ENCODE results near the gene F11R.
"Not testable (repeated sequence)": the region's sequence is repeated elsewhere in the genome, so short reads cannot be mapped to it uniquely, and the experiment has no call there.

Gene F11R

GRCh38 chr1:160953030-160953429 lies 67.9 kb downstream of the F11R start:
- TF ChIP-seq CTCF (IDR thresholded peaks at IDR 0.05; ENCODE audit: borderline replicate concordance, insufficient read depth, low read depth, low read length), result no peak
- no peak overlapping the region for H3K4me3 ChIP-seq (ENCODE audit: low read depth, low read length)

- no peak for TF ChIP-seq CTCF (IDR thresholded peaks at IDR 0.05; ENCODE audit: borderline replicate concordance, insufficient read depth, low read depth, low read length)
- H3K4me3 ChIP-seq (ENCODE audit: low read depth, low read length), result no peak overlapping the region
These were observed 68.8 kb downstream of the F11R start for GRCh38 chr1:160952129-160952510.

GRCh38 chr1:160951443-160952128 lies 69.4 kb downstream of the F11R start:
- no peak overlapping the region for H3K4me3 ChIP-seq (ENCODE audit: low read depth, low read length)
- peak; percentile 79 for TF ChIP-seq CTCF (IDR thresholded peaks at IDR 0.05; ENCODE audit: borderline replicate concordance, insufficient read depth, low read depth, low read length)

DNA sequence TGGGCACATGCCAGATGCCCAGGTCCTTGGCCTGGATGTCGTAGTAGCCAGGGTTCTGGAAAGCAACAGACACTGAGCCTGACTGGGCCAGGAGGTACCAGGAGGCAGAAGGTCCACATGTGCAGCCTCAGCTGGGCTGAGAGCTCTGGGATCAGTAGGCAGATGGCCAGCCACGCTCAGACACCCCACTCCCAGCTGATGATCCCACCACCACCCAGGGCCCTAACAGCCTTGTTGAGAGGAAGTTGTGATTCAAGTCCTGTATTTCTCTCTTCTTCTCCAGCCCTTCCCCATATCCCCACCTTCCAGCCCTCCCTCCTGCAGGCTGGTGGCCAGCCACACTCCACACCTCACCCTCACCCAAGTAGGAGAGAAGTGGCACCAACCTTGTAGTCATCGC lies 70.3 kb downstream of the F11R start:
- no peak overlapping the region for H3K4me3 ChIP-seq (ENCODE audit: low read depth, low read length)
- no peak for TF ChIP-seq CTCF (IDR thresholded peaks at IDR 0.05; ENCODE audit: borderline replicate concordance, insufficient read depth, low read depth, low read length)

DNA sequence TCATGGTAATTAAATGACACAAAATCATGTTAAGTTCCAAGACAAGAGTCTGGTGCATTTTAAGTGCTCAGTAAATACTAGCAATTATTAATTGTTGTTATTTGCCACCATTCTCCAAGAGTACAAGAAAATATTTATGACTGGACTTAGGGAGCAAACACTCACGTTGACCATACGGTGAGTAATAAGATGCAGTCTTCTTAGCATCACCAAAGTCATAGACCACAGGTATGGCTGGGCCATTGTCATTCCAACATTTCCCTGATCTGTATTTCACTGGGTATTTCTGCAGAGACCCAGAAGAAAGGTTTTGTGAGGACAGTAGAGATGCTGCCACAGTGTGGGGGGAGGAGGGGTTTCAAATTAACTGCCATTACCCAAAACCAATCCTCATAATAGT lies 71.1 kb downstream of the F11R start:
- H3K4me3 ChIP-seq (ENCODE audit: low read depth, low read length), result no peak overlapping the region
- no peak for TF ChIP-seq CTCF (IDR thresholded peaks at IDR 0.05; ENCODE audit: borderline replicate concordance, insufficient read depth, low read depth, low read length)

GRCh38 chr1:160949216-160949880 lies 71.6 kb downstream of the F11R start:
- not testable (repeated sequence) for H3K4me3 ChIP-seq (ENCODE audit: low read depth, low read length)

GRCh38 chr1:160947174-160947759 lies 73.7 kb downstream of the F11R start:
- not testable (repeated sequence) for H3K4me3 ChIP-seq (ENCODE audit: low read depth, low read length)

DNA sequence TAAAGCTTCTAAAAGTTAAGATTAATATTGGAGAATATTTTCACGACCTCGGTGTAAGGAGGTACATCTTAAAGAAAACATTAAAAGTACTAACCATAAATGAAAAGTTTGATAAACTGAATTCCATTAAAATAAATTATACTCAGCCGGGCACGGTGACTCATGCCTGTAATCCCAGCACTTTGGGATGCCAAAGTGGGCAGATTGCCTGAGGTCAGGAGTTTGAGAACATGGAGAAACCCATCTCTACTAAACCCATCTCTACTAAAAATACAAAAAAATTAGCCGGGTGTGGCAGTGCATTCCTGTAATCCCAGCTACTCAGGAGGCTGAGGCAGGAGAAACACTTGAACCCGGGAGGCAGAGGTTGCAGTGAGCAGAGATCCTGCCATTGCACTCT lies 75.1 kb downstream of the F11R start:
- not testable (repeated sequence) for H3K4me3 ChIP-seq (ENCODE audit: low read depth, low read length)

Measured in GM12875 (cell line).